Tibial nerve (tissue), 4 donors: Measurements from ENCODE around the gene SERINC2. TPM values are rescaled to one million over a fixed set of nuclear protein-coding genes. Genes with fewer than 3 reads are reported as not detected.
"Not testable (repeated sequence)": the region's sequence is repeated elsewhere in the genome, so short reads cannot be mapped to it uniquely, and the experiment has no call there.

ENCODE experiments used
- DNase-seq, 2 donors: peaks; one replicate each; pipeline ENCODE4 v3.0.0-alpha.2; 2019; ENCODE audit warnings: low spot score in 2 of 2
- H3K27ac ChIP-seq, 4 donors: fragments of 200-600 bp; sonication (generic) in 3 of 4; one replicate each; pipeline ENCODE4 v1.5.1; 2017 to 2019; ENCODE audit warnings: mild to moderate bottlenecking in 1 of 4
- H3K27me3 ChIP-seq, 2 donors: fragments of 200-600 bp; sonication (generic) in 1 of 2; one replicate each; pipeline versions ENCODE4 v1.5.1 to v1.6.0; 2017 to 2019
- H3K36me3 ChIP-seq, 3 donors: fragments of 200-600 bp; sonication (generic); one replicate each; pipeline ENCODE4 v1.5.1; 2018 to 2019
- H3K4me1 ChIP-seq, 4 donors: fragments of 200-600 bp; sonication (generic) in 3 of 4; one replicate each; pipeline ENCODE4 v1.5.1; 2017 to 2019
- H3K4me3 ChIP-seq, 4 donors: fragments of 200-600 bp; sonication (generic) in 3 of 4; one replicate each; pipeline ENCODE4 v1.5.1; 2017 to 2019; ENCODE audit warnings: mild to moderate bottlenecking in 1 of 4, moderate library complexity in 1 of 4
- H3K9me3 ChIP-seq, 4 donors: fragments of 200-600 bp; sonication (generic) in 3 of 4; one replicate each; pipeline ENCODE4 v1.5.1; 2017 to 2019
- EP300 ChIP-seq, 2 donors: sonication (generic); formaldehyde crosslinking; IDR thresholded peaks; one replicate each; pipeline ENCODE4 v1.6.1; 2017; ENCODE audit warnings: antibody characterized with exemption in 2 of 2, mild to moderate bottlenecking in 1 of 2
- POLR2A ChIP-seq, 2 donors: fragments of 450-650 bp; IDR thresholded peaks; one replicate each; pipeline ENCODE4 v1.6.1; 2017; ENCODE audit warnings: antibody characterized with exemption in 2 of 2, mild to moderate bottlenecking in 2 of 2, moderate library complexity in 2 of 2
- WGBS, 2 donors: methylation state at CpG; one replicate each; pipeline ENCODE4 v1.1.5; 2018; 5-methylcytosine and 5-hydroxymethylcytosine counted together
- total RNA-seq, 4 donors: library from RNA; depleted of rRNA; stranded (reverse); fragments of >200 nt; gene quantifications; one replicate each; pipeline ENCODE4 v1.1.0, GENCODE V29; 2016
- TF ChIP-seq, protein P1 (sequence below), 5 experiments: fragments of 200-600 bp in 3 of 5; fragments of 450-650 bp in 2 of 5; sonication (generic) in 3 of 5; IDR thresholded peaks; one replicate each; pipeline ENCODE4 v1.5.1; 2016 to 2019; ENCODE audit warnings: antibody characterized with exemption in 5 of 5, mild to moderate bottlenecking in 3 of 5, moderate library complexity in 2 of 5

SERINC2 gene
- total RNA-seq, 4 donors from 2014 or later: 0.42 to 4.3 (median 2.3) TPM

DNA sequence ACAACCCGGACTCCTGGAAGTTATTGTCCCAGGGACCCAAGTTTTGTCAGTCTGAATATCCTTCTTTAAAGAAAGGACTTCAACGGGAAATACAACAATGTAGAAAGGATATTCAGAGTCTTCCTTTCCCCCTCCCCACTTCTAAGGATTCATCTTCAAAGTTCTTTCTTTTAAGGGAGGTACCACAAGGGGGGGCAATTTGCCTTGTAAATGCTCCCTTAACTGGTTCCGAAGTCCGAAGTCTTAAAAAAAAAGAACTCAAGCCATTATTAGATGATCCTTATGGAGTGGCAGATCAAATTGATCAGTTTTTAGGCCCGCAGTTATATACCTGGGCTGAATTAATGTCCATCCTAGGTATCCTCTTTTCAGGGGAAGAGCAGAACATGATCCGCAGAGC is 47.0 kb downstream of the SERINC2 start:
- Histone ChIP-seq H3K27me3 (peaks cover 0 to 25% of the 10 kb centered on the region in 2 donors), H3K36me3 (no peaks in the 10 kb centered on the region), H3K4me3 (no peak overlapping the region), H3K9me3 (peaks cover 0 to 45% (median 12%) of the 10 kb centered on the region in 4 donors), H3K4me1 (no peaks in the 10 kb centered on the region), H3K27ac (no peak overlapping the region)
- 50 to 61% methylated on average over 6 of the region's 6 CpGs for WGBS, 2 donors
- no peak for TF ChIP-seq EP300 (IDR thresholded peaks at IDR 0.05)
- TF ChIP-seq, protein P1, sequence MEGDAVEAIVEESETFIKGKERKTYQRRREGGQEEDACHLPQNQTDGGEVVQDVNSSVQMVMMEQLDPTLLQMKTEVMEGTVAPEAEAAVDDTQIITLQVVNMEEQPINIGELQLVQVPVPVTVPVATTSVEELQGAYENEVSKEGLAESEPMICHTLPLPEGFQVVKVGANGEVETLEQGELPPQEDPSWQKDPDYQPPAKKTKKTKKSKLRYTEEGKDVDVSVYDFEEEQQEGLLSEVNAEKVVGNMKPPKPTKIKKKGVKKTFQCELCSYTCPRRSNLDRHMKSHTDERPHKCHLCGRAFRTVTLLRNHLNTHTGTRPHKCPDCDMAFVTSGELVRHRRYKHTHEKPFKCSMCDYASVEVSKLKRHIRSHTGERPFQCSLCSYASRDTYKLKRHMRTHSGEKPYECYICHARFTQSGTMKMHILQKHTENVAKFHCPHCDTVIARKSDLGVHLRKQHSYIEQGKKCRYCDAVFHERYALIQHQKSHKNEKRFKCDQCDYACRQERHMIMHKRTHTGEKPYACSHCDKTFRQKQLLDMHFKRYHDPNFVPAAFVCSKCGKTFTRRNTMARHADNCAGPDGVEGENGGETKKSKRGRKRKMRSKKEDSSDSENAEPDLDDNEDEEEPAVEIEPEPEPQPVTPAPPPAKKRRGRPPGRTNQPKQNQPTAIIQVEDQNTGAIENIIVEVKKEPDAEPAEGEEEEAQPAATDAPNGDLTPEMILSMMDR (IDR thresholded peaks at IDR 0.05): no peak
- no peak for TF ChIP-seq POLR2A (IDR thresholded peaks at IDR 0.05)
- no peak for DNase-seq

DNA sequence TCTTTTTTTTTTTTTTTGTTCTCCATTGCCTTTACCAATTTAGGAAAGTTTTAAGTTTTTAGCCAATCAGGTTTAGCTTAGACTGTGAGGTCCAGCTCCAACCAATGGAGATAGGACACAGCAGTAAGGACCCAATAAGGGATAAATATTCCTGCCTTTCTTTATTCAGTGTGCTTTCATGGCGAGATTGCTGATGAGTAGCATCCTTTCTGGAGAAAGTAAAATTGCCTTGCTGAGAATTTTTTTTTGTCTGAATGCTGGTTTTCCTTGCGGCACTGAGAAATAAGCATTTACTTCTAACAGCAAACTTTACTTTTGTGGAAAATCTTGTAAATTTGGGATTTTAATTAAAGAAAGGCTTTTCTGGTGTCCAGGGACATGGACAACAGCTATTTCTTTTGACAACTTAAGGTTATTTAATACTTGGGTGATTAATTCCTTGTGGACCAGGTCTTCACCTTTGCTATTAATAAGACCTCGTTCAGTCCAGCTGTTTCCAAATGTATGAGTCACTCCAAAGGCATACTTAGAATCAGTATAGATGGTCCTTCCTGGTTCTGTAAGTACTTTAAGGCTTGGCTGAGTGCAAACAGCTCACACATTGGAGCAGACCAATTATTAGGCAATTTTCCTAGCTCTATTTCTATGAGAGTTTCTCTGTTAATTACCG is 54.1 kb downstream of the SERINC2 start:
- Histone ChIP-seq H3K4me3 (no peak overlapping the region), H3K27ac (no peak overlapping the region), H3K27me3 (peaks cover 0 to 6% of the 10 kb centered on the region in 2 donors), H3K9me3 (peaks cover 0 to 23% (median 4%) of the 10 kb centered on the region in 4 donors), H3K4me1 (no peaks in the 10 kb centered on the region), H3K36me3 (no peaks in the 10 kb centered on the region)
- WGBS, 2 donors: 80 to 82% methylated on average over 4 of the region's 4 CpGs
- TF ChIP-seq, protein P1 (IDR thresholded peaks at IDR 0.05): no peak
- TF ChIP-seq EP300 (IDR thresholded peaks at IDR 0.05) (no peak), POLR2A (IDR thresholded peaks at IDR 0.05) (no peak)
- DNase-seq: no peak

DNA sequence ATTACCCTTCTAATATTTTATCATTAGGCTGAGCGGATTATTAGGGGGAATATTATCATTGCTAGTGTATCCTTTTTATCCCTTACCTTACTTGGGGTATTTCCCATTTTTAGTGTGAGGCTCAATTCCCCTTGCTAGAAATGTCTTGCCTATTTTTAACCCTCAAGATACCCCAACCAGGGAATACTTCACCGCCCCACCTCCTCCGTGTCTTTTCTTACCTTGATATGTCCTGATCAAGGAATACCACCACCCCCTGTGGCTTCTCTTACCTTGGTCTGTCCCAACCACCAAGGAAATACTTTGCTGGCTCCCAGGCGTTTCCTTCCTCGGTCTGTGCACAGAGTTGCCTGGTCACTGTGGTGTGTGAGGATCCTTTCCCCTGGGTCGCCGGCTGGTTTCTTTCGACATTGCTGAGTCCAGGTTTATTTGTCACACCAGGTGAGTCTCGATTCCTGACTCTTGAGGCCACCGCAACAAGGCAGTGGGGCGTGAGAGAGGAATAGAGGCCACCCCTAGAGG is 57.8 kb downstream of the SERINC2 start:
- DNase-seq: no peak
- Histone ChIP-seq H3K27ac (no peak overlapping the region), H3K9me3 (peaks cover 0 to 23% (median 4%) of the 10 kb centered on the region in 4 donors), H3K4me3 (no peak overlapping the region), H3K27me3 (no peaks in the 10 kb centered on the region), H3K36me3 (no peaks in the 10 kb centered on the region), H3K4me1 (no peaks in the 10 kb centered on the region)
- TF ChIP-seq, protein P1 (IDR thresholded peaks at IDR 0.05): no peak
- TF ChIP-seq POLR2A (IDR thresholded peaks at IDR 0.05) (no peak), EP300 (IDR thresholded peaks at IDR 0.05) (no peak)
- 85 to 87% methylated on average over 11 of the region's 11 CpGs for WGBS, 2 donors

DNA sequence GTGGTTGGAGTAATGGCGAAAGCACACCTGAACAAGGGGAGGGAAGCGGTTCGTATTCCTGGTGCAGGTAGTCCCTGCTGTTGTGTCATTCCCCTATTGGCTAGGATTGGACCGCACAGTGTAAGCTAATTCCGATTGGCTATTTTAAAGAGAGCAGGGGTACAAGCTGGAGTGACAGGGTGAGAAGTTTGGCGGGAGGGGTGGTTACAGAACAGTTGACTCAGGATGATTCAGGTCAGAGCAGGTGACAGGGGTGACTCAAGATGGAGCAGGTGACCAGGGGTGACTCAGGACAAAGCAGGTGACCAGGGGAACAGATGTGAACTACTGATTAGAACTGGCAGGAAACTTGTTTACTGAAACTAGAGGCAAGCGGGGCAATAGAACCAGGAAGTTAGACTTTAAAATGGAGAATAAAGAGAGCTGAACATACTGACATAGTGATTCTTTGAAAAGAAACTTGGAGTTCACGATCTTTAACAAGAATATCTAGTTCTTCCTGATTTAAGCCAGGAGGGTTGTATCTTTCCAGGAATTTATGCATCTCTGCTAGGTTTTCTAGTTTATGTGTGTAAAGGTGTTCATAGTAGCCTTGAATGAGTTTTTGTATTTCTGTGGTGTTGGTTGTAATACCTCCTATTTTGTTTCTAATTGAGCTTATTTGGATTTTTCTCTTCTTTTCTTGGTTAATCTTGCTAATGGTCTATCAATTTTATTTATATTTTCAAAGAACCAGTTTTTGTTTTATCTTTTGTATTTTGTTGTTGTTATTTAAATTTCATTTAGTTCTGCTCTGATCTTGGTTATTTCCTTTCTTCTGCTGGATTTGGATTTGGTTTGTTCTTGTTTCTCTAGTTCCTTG is 58.7 kb downstream of the SERINC2 start:
- WGBS, 2 donors: 79 to 82% methylated on average over 7 to 8 of the region's 8 CpGs
- not testable (repeated sequence) for H3K27me3 ChIP-seq, H3K4me1 ChIP-seq, DNase-seq, H3K4me3 ChIP-seq, H3K27ac ChIP-seq, H3K36me3 ChIP-seq
- H3K9me3 ChIP-seq: peaks cover 0 to 16% (median 4%) of the 10 kb centered on the region in 4 donors

DNA sequence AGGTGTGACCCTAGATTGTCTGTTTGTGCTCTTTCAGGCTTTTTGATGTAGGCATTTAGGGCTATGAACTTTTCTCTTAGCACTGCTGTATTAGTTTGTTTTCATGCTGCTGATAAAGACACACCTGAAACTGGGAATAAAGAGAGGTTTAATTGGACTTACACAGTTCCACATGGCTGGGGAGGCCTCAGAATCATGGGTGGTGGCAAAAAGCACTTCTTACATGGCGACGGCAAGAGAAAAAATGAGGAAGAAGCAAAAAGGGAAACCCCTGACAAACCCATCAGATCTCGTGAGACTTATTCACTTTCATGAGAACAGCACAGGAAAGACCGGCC is 59.3 kb downstream of the SERINC2 start:
- not testable (repeated sequence) for H3K27ac ChIP-seq, H3K36me3 ChIP-seq, H3K4me3 ChIP-seq, DNase-seq, H3K27me3 ChIP-seq, H3K4me1 ChIP-seq
- WGBS, 2 donors: 74 to 86% methylated on average over 4 of the region's 4 CpGs
- peaks cover 0 to 10% (median 1%) of the 10 kb centered on the region in 4 donors for H3K9me3 ChIP-seq

DNA sequence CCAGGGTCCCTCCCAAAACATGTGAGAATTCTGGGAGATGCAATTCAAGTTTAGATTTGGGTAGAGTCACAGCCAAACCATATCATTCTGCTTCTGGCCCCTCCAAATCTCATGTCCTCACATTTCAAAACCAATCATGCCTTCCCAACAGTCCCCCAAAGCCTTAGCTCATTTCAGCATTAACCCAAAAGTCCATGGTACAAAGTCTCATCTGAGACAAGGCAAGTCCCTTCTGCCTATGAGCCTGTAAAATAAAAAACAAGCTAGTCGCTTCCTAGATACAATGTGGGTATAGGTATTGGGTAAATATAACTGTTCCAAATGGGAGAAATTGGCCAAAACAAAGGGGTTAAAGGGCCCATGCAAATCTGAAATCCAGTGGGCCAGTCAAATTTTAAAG is 59.7 kb downstream of the SERINC2 start:
- H3K27me3 ChIP-seq, H3K4me3 ChIP-seq, DNase-seq, H3K27ac ChIP-seq, H3K4me1 ChIP-seq, H3K36me3 ChIP-seq, H3K9me3 ChIP-seq: not testable (repeated sequence)
- WGBS, 2 donors: 93 to 100% methylated on average over 1 of the region's 1 CpG

DNA sequence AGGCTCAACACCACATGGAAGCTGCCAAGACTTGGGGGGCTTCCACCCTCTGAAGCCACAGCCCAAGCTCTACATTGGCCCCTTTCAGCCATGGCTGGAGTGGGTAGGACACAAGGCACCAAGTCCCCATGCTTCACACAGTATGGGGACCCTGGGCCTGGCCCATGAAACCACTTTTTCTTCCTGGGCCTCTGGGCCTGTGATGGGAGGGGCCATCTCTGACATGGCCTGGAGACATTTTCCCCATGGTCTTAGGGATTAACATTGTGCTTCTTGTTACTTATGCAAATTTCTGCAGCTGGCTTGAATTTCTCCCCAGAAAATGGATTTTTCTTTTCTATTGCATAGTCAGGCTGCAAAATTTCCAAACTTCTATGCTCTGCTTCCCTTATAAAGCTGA is 60.5 kb downstream of the SERINC2 start:
- not testable (repeated sequence) for DNase-seq, H3K27ac ChIP-seq, H3K36me3 ChIP-seq, H3K27me3 ChIP-seq, H3K4me3 ChIP-seq, H3K4me1 ChIP-seq, H3K9me3 ChIP-seq

DNA sequence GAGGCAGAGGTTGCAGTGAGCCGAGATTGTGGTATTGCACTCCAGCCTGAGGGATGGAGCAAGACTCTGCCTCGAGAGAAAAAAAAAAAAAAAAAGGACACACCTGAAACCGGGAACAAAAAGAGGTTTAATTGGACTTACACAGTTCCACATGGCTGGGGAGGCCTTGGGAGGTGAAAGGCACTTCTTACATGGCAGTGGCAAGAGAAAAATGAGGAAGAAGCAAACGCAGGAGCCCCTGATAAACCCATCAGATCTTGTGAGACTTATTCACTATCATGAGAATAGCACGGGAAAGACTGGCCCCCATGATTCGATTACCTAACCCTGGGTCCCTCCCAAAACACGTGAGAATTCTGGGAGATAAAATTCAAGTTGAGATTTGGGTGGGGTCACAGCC is 61.6 kb downstream of the SERINC2 start:
- not testable (repeated sequence) for DNase-seq, H3K27me3 ChIP-seq, H3K36me3 ChIP-seq, H3K4me3 ChIP-seq, H3K27ac ChIP-seq, H3K4me1 ChIP-seq, H3K9me3 ChIP-seq
- 81 to 88% methylated on average over 7 of the region's 7 CpGs for WGBS, 2 donors
